Neural progenitor cell (in vitro differentiated cells): ENCODE results near the gene OCA2. TPM values are rescaled to one million over a fixed set of nuclear protein-coding genes. Genes with fewer than 3 reads are reported as not detected.
A peak's percentile ranks its signal among the peaks of the same experiment; 100 is the strongest.
"Not testable (repeated sequence)": the region's sequence is repeated elsewhere in the genome, so short reads cannot be mapped to it uniquely, and the experiment has no call there.

Experiments used
- DNase-seq: peaks from one replicate; pipeline ENCODE4 v3.0.0-alpha.2; 2016; ENCODE audit warnings: low spot score
- H2AFZ ChIP-seq: fragments of 200-600 bp; sonication (generic); replicated peaks from 2 replicates; pipeline ENCODE4 v1.6.1; 2016; ENCODE audit warnings: antibody characterized with exemption
- H3F3A ChIP-seq: fragments of 200-600 bp; sonication (generic); 2 replicates; pipeline ENCODE4 v1.6.1; 2016; ENCODE audit warnings: antibody characterized with exemption, low read depth
- H3K27ac ChIP-seq: fragments of 200-600 bp; sonication (generic); 2 replicates; pipeline ENCODE4 v1.5.1; 2016; ENCODE audit warnings: mild to moderate bottlenecking
- H3K27me3 ChIP-seq: fragments of 200-600 bp; sonication (generic); 2 replicates; pipeline ENCODE4 v1.6.1; 2016; ENCODE audit warnings: mild to moderate bottlenecking, moderate library complexity
- H3K36me3 ChIP-seq: fragments of 200-600 bp; sonication (generic); 2 replicates; pipeline ENCODE4 v1.5.1; 2016
- H3K4me1 ChIP-seq: fragments of 200-600 bp; sonication (generic); 2 replicates; pipeline ENCODE4 v1.6.1; 2016; ENCODE audit warnings: mixed run types
- H3K4me2 ChIP-seq: fragments of 200-600 bp; sonication (generic); 2 replicates; pipeline ENCODE4 v1.6.1; 2016
- H3K4me3 ChIP-seq: fragments of 200-600 bp; sonication (generic); 2 replicates; pipeline ENCODE4 v1.5.1; 2016
- H3K79me2 ChIP-seq: fragments of 200-600 bp; sonication (generic); 2 replicates; pipeline ENCODE4 v1.6.1; 2016; ENCODE audit warnings: low read depth
- H3K9ac ChIP-seq: fragments of 200-600 bp; sonication (generic); 2 replicates; pipeline ENCODE4 v1.6.1; 2016
- H3K9me3 ChIP-seq: fragments of 200-600 bp; sonication (generic); 2 replicates; pipeline ENCODE4 v1.5.1; 2016; ENCODE audit warnings: low read depth
- H4K20me1 ChIP-seq: fragments of 200-600 bp; sonication (generic); 2 replicates; pipeline ENCODE4 v1.6.1; 2016; ENCODE audit warnings: low read depth
- H3K27ac Mint-ChIP-seq: 3 replicates; pipeline ENCODE4 v1.8.0; 2021; ENCODE audit warnings: mixed read lengths
- H3K27me3 Mint-ChIP-seq: 2 replicates; pipeline ENCODE4 v1.8.0; 2022; ENCODE audit warnings: low read depth, mild to moderate bottlenecking, inconsistent platforms, moderate library complexity, mixed read lengths; ENCODE audit not compliant: insufficient read depth
- H3K36me3 Mint-ChIP-seq: 3 replicates; pipeline ENCODE4 v1.8.0; 2021; ENCODE audit warnings: mixed read lengths
- H3K4me1 Mint-ChIP-seq: 3 replicates; pipeline ENCODE4 v1.8.0; 2021; ENCODE audit warnings: mixed read lengths
- H3K4me3 Mint-ChIP-seq: 3 replicates; pipeline ENCODE4 v1.8.0; 2021; ENCODE audit warnings: mild to moderate bottlenecking, moderate library complexity, mixed read lengths
- H3K9me3 Mint-ChIP-seq: 3 replicates; pipeline ENCODE4 v1.8.0; 2020; ENCODE audit warnings: mixed read lengths
- EZH2 ChIP-seq: fragments of 200-600 bp; sonication (generic); IDR thresholded peaks from 2 replicates; pipeline ENCODE4 v1.6.1; 2017; ENCODE audit warnings: antibody characterized with exemption, mild to moderate bottlenecking, moderate library complexity
- EZH2phosphoT487 ChIP-seq: fragments of 200-600 bp; sonication (generic); IDR thresholded peaks from 2 replicates; pipeline ENCODE4 v1.6.1; 2017; ENCODE audit warnings: antibody characterized with exemption
- total RNA-seq: library from RNA; depleted of rRNA; stranded (reverse); fragments of >200 nt; gene quantifications from 2 replicates; pipeline ENCODE4 v1.2.3, GENCODE V29; 2015; ENCODE audit warnings: low replicate concordance
- TF ChIP-seq, protein P1 (sequence below): fragments of 200-600 bp; sonication (generic); IDR thresholded peaks from 2 replicates; pipeline ENCODE4 v1.5.1; 2017; ENCODE audit warnings: antibody characterized with exemption, mild to moderate bottlenecking

Gene OCA2
- total RNA-seq, 1 donor from 2014 or later: 1.0 TPM

DNA sequence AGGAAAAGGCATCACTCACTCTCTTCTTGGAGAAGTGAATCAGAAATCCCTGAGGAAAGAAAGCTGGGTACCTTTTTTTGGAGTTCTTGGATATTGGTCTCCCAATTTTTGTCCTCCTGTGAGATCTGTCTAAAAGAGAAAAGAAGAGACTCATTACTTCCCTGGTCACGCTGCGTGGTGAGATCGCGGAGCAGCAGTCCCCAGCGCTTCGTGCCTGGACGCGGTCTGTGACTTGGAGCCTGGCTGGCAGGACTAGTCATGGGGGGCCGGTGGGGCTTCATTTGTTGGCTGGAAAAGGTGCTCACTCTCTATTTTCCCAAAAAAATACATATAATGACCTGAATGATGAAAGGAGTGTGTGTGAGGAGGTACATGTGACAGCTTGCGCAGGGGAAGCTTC is 144.0 kb downstream of the OCA2 start:
- Histone ChIP-seq H3K9ac (no peak overlapping the region), H3K4me3 (no peak overlapping the region), H3K4me2 (no peak overlapping the region), H2AFZ (no peak overlapping the region), H3K27me3 (no peaks in the 10 kb centered on the region), H3K4me1 (no peaks in the 10 kb centered on the region), H3K9me3 (no peaks in the 10 kb centered on the region), H3K27ac (no peak overlapping the region), H4K20me1 (no peaks in the 10 kb centered on the region), H3K36me3 (no peaks in the 10 kb centered on the region), H3F3A (no peaks in the 10 kb centered on the region), H3K79me2 (no peaks in the 10 kb centered on the region)
- no peak for DNase-seq
- Mint-ChIP-seq H3K27ac (peak overlapping the region; percentile 93), H3K9me3 (no peaks in the 10 kb centered on the region), H3K4me1 (peaks cover 28% of the 10 kb centered on the region), H3K4me3 (no peak overlapping the region), H3K27me3 (peaks cover 9% of the 10 kb centered on the region), H3K36me3 (no peaks in the 10 kb centered on the region)
- TF ChIP-seq EZH2 (no peak), EZH2phosphoT487 (no peak)
- TF ChIP-seq, protein P1, sequence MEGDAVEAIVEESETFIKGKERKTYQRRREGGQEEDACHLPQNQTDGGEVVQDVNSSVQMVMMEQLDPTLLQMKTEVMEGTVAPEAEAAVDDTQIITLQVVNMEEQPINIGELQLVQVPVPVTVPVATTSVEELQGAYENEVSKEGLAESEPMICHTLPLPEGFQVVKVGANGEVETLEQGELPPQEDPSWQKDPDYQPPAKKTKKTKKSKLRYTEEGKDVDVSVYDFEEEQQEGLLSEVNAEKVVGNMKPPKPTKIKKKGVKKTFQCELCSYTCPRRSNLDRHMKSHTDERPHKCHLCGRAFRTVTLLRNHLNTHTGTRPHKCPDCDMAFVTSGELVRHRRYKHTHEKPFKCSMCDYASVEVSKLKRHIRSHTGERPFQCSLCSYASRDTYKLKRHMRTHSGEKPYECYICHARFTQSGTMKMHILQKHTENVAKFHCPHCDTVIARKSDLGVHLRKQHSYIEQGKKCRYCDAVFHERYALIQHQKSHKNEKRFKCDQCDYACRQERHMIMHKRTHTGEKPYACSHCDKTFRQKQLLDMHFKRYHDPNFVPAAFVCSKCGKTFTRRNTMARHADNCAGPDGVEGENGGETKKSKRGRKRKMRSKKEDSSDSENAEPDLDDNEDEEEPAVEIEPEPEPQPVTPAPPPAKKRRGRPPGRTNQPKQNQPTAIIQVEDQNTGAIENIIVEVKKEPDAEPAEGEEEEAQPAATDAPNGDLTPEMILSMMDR: no peak

DNA sequence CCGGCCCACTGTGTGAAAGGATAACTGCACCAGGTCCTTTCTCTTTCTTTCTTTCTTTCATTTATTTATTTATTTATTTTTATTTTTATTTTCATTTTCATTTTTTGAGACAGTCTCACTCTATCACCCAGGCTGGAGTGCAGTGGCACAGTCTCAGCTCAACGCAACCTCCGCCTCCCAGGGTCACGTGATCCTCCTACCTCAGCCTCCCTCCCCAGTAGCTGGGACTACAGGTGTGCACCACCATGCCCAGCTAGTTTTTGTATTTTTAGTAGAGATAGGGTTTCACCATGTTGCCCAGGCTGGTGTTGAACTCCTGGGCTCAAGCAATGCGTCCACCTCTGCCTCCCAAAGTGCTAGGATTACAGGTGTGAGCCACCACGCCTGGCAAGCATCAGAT is 146.5 kb downstream of the OCA2 start:
- H2AFZ ChIP-seq, H3K9ac ChIP-seq, DNase-seq, H3K27ac ChIP-seq, H3K9me3 Mint-ChIP-seq, H3K36me3 ChIP-seq, H3K79me2 ChIP-seq, H3K9me3 ChIP-seq, H3K4me2 ChIP-seq, H3F3A ChIP-seq, H3K36me3 Mint-ChIP-seq, H3K4me1 ChIP-seq, H3K27ac Mint-ChIP-seq, H3K27me3 ChIP-seq, H3K4me3 ChIP-seq, H4K20me1 ChIP-seq, H3K4me3 Mint-ChIP-seq: not testable (repeated sequence)
- Mint-ChIP-seq H3K4me1 (peaks cover 28% of the 10 kb centered on the region), H3K27me3 (peaks cover 11% of the 10 kb centered on the region)

DNA sequence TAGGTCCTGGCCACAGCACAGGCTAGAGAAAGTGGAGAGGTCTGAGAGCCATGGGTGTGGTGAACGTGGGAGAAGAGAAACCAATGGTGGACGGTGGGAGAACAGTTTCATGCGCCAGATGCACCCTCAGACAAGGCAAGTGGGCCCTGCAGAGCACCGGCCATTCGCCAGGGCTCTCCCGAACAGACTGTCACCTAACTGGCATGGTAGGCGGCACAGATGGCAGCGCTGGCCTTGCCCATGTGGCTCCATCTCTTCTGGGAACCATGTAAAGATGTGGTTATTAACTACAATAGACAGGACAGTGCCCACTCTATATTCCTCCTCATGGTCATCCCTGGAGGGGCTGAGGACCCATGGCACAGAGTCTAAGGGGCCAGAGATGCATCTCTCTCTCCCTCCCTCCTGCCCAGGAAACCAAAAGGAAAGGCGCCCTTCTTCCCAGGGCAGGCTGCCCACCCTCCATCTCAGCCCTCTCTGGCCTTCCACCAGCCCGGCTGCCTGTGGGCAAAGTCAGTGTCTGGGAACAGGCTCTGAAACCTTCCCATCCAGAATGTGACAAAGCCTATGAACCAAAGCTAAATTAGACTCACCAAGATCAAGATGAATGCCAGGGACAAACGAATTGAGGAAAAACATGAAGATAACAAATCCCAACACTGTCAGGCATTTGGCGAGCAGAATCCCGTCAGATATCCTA is 147.8 kb downstream of the OCA2 start:
- no peak for DNase-seq
- H3K79me2 ChIP-seq: no peaks in the 10 kb centered on the region
- H3K9ac ChIP-seq: no peak overlapping the region
- Mint-ChIP-seq H3K4me1 (peaks cover 19% of the 10 kb centered on the region), H3K36me3 (no peaks in the 10 kb centered on the region), H3K27ac (no peak overlapping the region), H3K9me3 (no peaks in the 10 kb centered on the region), H3K27me3 (peaks cover 15% of the 10 kb centered on the region), H3K4me3 (no peak overlapping the region)
- H4K20me1 ChIP-seq: no peaks in the 10 kb centered on the region
- no peaks in the 10 kb centered on the region for H3K4me1 ChIP-seq
- no peaks in the 10 kb centered on the region for H3K9me3 ChIP-seq
- H3F3A ChIP-seq: no peaks in the 10 kb centered on the region
- H3K4me2 ChIP-seq: no peak overlapping the region
- H2AFZ ChIP-seq: no peak overlapping the region
- no peaks in the 10 kb centered on the region for H3K27me3 ChIP-seq
- no peaks in the 10 kb centered on the region for H3K36me3 ChIP-seq
- TF ChIP-seq EZH2phosphoT487 (no peak), EZH2 (no peak)
- TF ChIP-seq, protein P1: no peak
- H3K27ac ChIP-seq: no peak overlapping the region
- no peak overlapping the region for H3K4me3 ChIP-seq

DNA sequence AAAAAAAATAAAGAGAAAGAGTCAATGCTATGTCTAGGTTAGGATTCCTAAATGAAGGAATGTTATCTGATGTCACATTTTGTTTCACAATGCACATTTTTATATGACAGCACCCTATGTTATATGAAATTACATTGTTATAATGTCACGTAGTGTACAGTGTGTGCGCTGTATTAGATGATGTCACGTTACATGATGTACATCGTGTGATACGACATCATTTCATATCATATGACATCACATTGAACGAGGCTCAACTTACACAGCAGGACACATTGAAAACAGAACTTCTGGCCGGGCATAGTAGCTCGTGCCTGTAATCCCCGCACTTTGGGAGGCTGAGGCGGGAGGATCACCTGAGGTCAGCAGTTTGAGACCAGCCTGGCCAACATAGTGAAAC is 150.0 kb downstream of the OCA2 start:
- no peaks in the 10 kb centered on the region for H3K36me3 ChIP-seq
- H3K27me3 Mint-ChIP-seq: peaks cover 19% of the 10 kb centered on the region
- H3K9me3 Mint-ChIP-seq: no peaks in the 10 kb centered on the region
- H3K36me3 Mint-ChIP-seq: no peaks in the 10 kb centered on the region
- H4K20me1 ChIP-seq: no peaks in the 10 kb centered on the region
- no peak for DNase-seq
- H3K4me3 ChIP-seq: no peak overlapping the region
- TF ChIP-seq, protein P1: no peak
- TF ChIP-seq EZH2phosphoT487: no peak
- no peak for TF ChIP-seq EZH2
- H3F3A ChIP-seq: no peaks in the 10 kb centered on the region
- H3K79me2 ChIP-seq: no peaks in the 10 kb centered on the region
- no peaks in the 10 kb centered on the region for H3K4me1 Mint-ChIP-seq
- no peak overlapping the region for H3K27ac ChIP-seq
- no peaks in the 10 kb centered on the region for H3K4me1 ChIP-seq
- no peaks in the 10 kb centered on the region for H3K9me3 ChIP-seq
- H2AFZ ChIP-seq: no peak overlapping the region
- H3K27me3 ChIP-seq: no peaks in the 10 kb centered on the region
- H3K4me2 ChIP-seq: no peak overlapping the region
- H3K4me3 Mint-ChIP-seq: no peak overlapping the region
- no peak overlapping the region for H3K9ac ChIP-seq
- no peak overlapping the region for H3K27ac Mint-ChIP-seq
